H1 (cell line): ENCODE data around the gene PPP2R5B. TPM values are rescaled to one million over a fixed set of nuclear protein-coding genes. Genes with fewer than 3 reads are reported as not detected.

Experiments
- CTCF ChIA-PET: fragments of 300-600 bp; sonication (Branson Sonifier 250); formaldehyde crosslinking; loops from one replicate; lab custom pipeline; 2021; ENCODE audit not compliant: partially characterized antibody; lab: Charles Lee
- POLR2A ChIA-PET: fragments of 300-600 bp; sonication (Branson Sonifier 250); formaldehyde crosslinking; loops from one replicate; lab custom pipeline; 2021; ENCODE audit warnings: inconsistent platforms; ENCODE audit not compliant: partially characterized antibody; lab: Charles Lee
- DNase-seq, 2 experiments: peaks; one replicate each; pipeline versions ENCODE4 v3.0.0 to v3.0.0-alpha.2; 2010 to 2022; ENCODE audit warnings: low spot score in 2 of 2, low read depth in 1 of 2, mixed read lengths in 1 of 2
- FAIRE-seq: peaks from 2 replicates; lab custom pipeline; 2011; peaks lifted over from hg19 to GRCh38; lab: Jason Lieb, UNC
- H2AFZ ChIP-seq: 2 replicates; pipeline ENCODE4 v1.8.1; 2012; ENCODE audit warnings: low read length, inconsistent platforms
- H2AK5ac ChIP-seq: 2 replicates; pipeline ENCODE4 v1.6.1; 2013; ENCODE audit warnings: low read depth, low read length
- H2BK120ac ChIP-seq: replicated peaks from 2 replicates; pipeline ENCODE3; 2013; ENCODE audit warnings: low read depth, low read length, inconsistent platforms
- H2BK12ac ChIP-seq: 2 replicates; pipeline ENCODE4 v1.6.1; 2013; ENCODE audit warnings: low read depth, low read length
- H2BK15ac ChIP-seq: 2 replicates; pipeline ENCODE4 v1.6.1; 2013; ENCODE audit warnings: low read length
- H2BK20ac ChIP-seq: 2 replicates; pipeline ENCODE4 v1.6.1; 2013; ENCODE audit warnings: low read length
- H2BK5ac ChIP-seq: 2 replicates; pipeline ENCODE4 v1.6.1; 2013; ENCODE audit warnings: low read depth, low read length
- H3K14ac ChIP-seq: 2 replicates; pipeline ENCODE4 v1.6.1; 2013; ENCODE audit warnings: inconsistent platforms; ENCODE audit not compliant: insufficient read length
- H3K18ac ChIP-seq: 2 replicates; pipeline ENCODE4 v1.6.1; 2013; ENCODE audit warnings: low read length; ENCODE audit errors: extremely low read depth
- H3K23ac ChIP-seq: 2 replicates; pipeline ENCODE4 v1.6.1; 2013; ENCODE audit warnings: inconsistent platforms; ENCODE audit not compliant: insufficient read length
- H3K23me2 ChIP-seq: 2 replicates; pipeline ENCODE4 v1.6.1; 2013; ENCODE audit warnings: low read depth, low read length
- H3K27ac ChIP-seq: 2 replicates; pipeline ENCODE4 v1.6.1; 2011; ENCODE audit warnings: low read depth, low read length, inconsistent platforms
- H3K27me3 ChIP-seq, 4 experiments: replicated peaks in 1 of 4; 1 replicate in 1 of 4; 2 replicates in 3 of 4; pipeline versions ENCODE4 v1.6.1 to v1.8.1; 2011 to 2013; ENCODE audit warnings: low read length in 3 of 4, mild to moderate bottlenecking in 3 of 4, inconsistent platforms in 2 of 4, mixed read lengths in 2 of 4, moderate library complexity in 1 of 4; ENCODE audit not compliant: control insufficient read depth in 3 of 4, insufficient read depth in 3 of 4; ENCODE audit errors: extremely low read depth in 1 of 4
- H3K36me3 ChIP-seq, 4 experiments: 2 replicates each; pipeline versions ENCODE4 v1.6.1 to v1.8.1; 2011 to 2013; ENCODE audit warnings: mild to moderate bottlenecking in 4 of 4, low read length in 3 of 4, moderate library complexity in 2 of 4, control low read depth in 1 of 4, inconsistent platforms in 1 of 4; ENCODE audit not compliant: insufficient read depth in 4 of 4, control insufficient read depth in 2 of 4
- H3K4ac ChIP-seq: replicated peaks from 2 replicates; pipeline ENCODE3; 2013; ENCODE audit warnings: low read length, low read depth, mixed read lengths, inconsistent platforms; ENCODE audit not compliant: insufficient read length
- H3K4me1 ChIP-seq, 4 experiments: replicated peaks in 1 of 4; 1 replicate in 1 of 4; 2 replicates in 3 of 4; pipeline versions ENCODE4 v1.6.1 to v1.8.1; 2011 to 2013; ENCODE audit warnings: low read length in 3 of 4, inconsistent platforms in 2 of 4, mixed read lengths in 1 of 4; ENCODE audit not compliant: insufficient read depth in 4 of 4, control insufficient read depth in 3 of 4
- H3K4me2 ChIP-seq, 2 experiments: 2 replicates each; pipeline versions ENCODE4 v1.6.1 to v1.8.1; 2011 to 2013; ENCODE audit warnings: low read depth in 2 of 2, low read length in 2 of 2, control low read depth in 1 of 2, inconsistent platforms in 1 of 2, mild to moderate bottlenecking in 1 of 2; ENCODE audit not compliant: insufficient read depth in 1 of 2
- H3K4me3 ChIP-seq, 4 experiments: fragments of 200-600, 300-600 bp in 1 of 4; sonication (generic), shearing (Covaris generic), sonication (Bioruptor Twin) in 1 of 4; 2 replicates each; pipeline versions ENCODE4 v1.5.1 to v1.8.1; 2011 to 2016; ENCODE audit warnings: low read length in 4 of 4, low read depth in 3 of 4, control low read depth in 2 of 4, inconsistent platforms in 2 of 4, mild to moderate bottlenecking in 2 of 4, mixed read lengths in 1 of 4, moderate library complexity in 1 of 4; ENCODE audit not compliant: insufficient read depth in 2 of 4; ENCODE audit errors: extremely low read depth in 1 of 4
- H3K56ac ChIP-seq: replicated peaks from 2 replicates; pipeline ENCODE3; 2013; ENCODE audit warnings: low read depth, mild to moderate bottlenecking, mixed read lengths, low read length, inconsistent platforms; ENCODE audit not compliant: insufficient read length
- H3K79me1 ChIP-seq: 2 replicates; pipeline ENCODE4 v1.6.1; 2013; ENCODE audit warnings: low read depth, low read length, control low read depth
- H3K79me2 ChIP-seq, 2 experiments: 2 replicates each; pipeline versions ENCODE4 v1.6.1 to v1.8.1; 2012 to 2013; ENCODE audit warnings: low read length in 2 of 2, mild to moderate bottlenecking in 2 of 2, inconsistent platforms in 1 of 2; ENCODE audit not compliant: insufficient read depth in 2 of 2, control insufficient read depth in 1 of 2
- H3K9ac ChIP-seq, 4 experiments: replicated peaks in 1 of 4; 1 replicate in 1 of 4; 2 replicates in 3 of 4; pipeline versions ENCODE4 v1.6.1 to v1.8.1; 2011 to 2013; ENCODE audit warnings: low read depth in 3 of 4, low read length in 3 of 4, control low read depth in 2 of 4, mild to moderate bottlenecking in 2 of 4, moderate library complexity in 2 of 4, inconsistent platforms in 1 of 4; ENCODE audit errors: extremely low read depth in 1 of 4
- H3K9me3 ChIP-seq, 2 experiments: 2 replicates each; pipeline versions ENCODE4 v1.6.1 to v1.8.1; 2012 to 2013; ENCODE audit warnings: mild to moderate bottlenecking in 2 of 2, moderate library complexity in 2 of 2, control low read depth in 1 of 2, inconsistent platforms in 1 of 2, low read depth in 1 of 2, low read length in 1 of 2, mixed read lengths in 1 of 2; ENCODE audit not compliant: insufficient read depth in 2 of 2
- H4K20me1 ChIP-seq, 2 experiments: replicated peaks in 1 of 2; 2 replicates each; pipeline versions ENCODE3 to v1.8.1; 2011 to 2013; ENCODE audit warnings: inconsistent platforms in 2 of 2, low read length in 2 of 2, mild to moderate bottlenecking in 1 of 2; ENCODE audit not compliant: insufficient read depth in 2 of 2, control insufficient read depth in 1 of 2
- H4K5ac ChIP-seq: 2 replicates; pipeline ENCODE4 v1.6.1; 2013; ENCODE audit warnings: low read length, low read depth, mixed read lengths, inconsistent platforms; ENCODE audit not compliant: insufficient read length
- H4K8ac ChIP-seq: 2 replicates; pipeline ENCODE4 v1.8.0; 2013; ENCODE audit warnings: mild to moderate bottlenecking, moderate library complexity, low read length, inconsistent platforms; ENCODE audit not compliant: insufficient read depth; ENCODE audit errors: extremely low read depth
- H4K91ac ChIP-seq: replicated peaks from 2 replicates; pipeline ENCODE3; 2013; ENCODE audit warnings: low read length, mixed read lengths, inconsistent platforms; ENCODE audit not compliant: insufficient read length
- KDM4A ChIP-seq: IDR thresholded peaks from one replicate; pipeline ENCODE4 v1.7.1; 2012; ENCODE audit warnings: low read depth, mild to moderate bottlenecking, moderate library complexity, low read length, inconsistent platforms; ENCODE audit not compliant: severe bottlenecking
- SP4 ChIP-seq: IDR thresholded peaks from 2 replicates; pipeline ENCODE4 v1.6.1; 2012; ENCODE audit warnings: low read length, inconsistent platforms
- TBP ChIP-seq: IDR thresholded peaks from 2 replicates; pipeline ENCODE4 v1.6.1; 2011; ENCODE audit warnings: low read depth, low read length, improper control_type of control experiment
- TEAD4 ChIP-seq: IDR thresholded peaks from 2 replicates; pipeline ENCODE4 v1.6.1; 2012; ENCODE audit warnings: low read depth, low read length, inconsistent platforms, mixed read lengths
- WGBS, 2 experiments: shearing (Covaris generic) in 1 of 2; methylation state at CpG; one replicate each; pipeline versions ENCODE4 v1.1.6 to v1.1.7; 2013 to 2015; ENCODE audit warnings: low lambda C conversion rate in 2 of 2, mixed read lengths in 2 of 2, inconsistent platforms in 1 of 2, low coverage in 1 of 2, missing lambda C conversion rate in 1 of 2; ENCODE audit not compliant: insufficient replicate concordance in 2 of 2, insufficient coverage in 1 of 2, insufficient read length in 1 of 2; ENCODE audit errors: extremely low coverage in 1 of 2, missing lambda C conversion rate in 1 of 2; 5-methylcytosine and 5-hydroxymethylcytosine counted together
- polyA plus RNA-seq, 7 experiments: library from polyadenylated mRNA; depleted of rRNA in 3 of 7; stranded (reverse) in 5 of 7; unstranded in 2 of 7; fragments of >200 nt in 5 of 7; fragments of 200-250 nt in 2 of 7; gene quantifications; 1 replicate in 5 of 7; 2 replicates in 1 of 7; 4 replicates in 1 of 7; pipeline versions ENCODE4 v1.2.1 to v1.2.3, GENCODE V29; 2011 to 2013; ENCODE audit warnings: missing spikeins in 2 of 7, mixed read lengths in 2 of 7
- total RNA-seq: library from RNA; stranded (reverse); fragmentation: NEBNext Ultra II Directional; extraction: Animal tissue kit (Norgen Biotek cat#: 25700); gene quantifications from 2 replicates; pipeline ENCODE4 v1.2.1, GENCODE V29; 2021

Gene PPP2R5B
- total and polyA plus RNA-seq, 2 of the 8 experiments (the other 6 are each of a cell fraction or from before 2014, with no cell fraction given), result 4.9 to 5.1 TPM

DNA sequence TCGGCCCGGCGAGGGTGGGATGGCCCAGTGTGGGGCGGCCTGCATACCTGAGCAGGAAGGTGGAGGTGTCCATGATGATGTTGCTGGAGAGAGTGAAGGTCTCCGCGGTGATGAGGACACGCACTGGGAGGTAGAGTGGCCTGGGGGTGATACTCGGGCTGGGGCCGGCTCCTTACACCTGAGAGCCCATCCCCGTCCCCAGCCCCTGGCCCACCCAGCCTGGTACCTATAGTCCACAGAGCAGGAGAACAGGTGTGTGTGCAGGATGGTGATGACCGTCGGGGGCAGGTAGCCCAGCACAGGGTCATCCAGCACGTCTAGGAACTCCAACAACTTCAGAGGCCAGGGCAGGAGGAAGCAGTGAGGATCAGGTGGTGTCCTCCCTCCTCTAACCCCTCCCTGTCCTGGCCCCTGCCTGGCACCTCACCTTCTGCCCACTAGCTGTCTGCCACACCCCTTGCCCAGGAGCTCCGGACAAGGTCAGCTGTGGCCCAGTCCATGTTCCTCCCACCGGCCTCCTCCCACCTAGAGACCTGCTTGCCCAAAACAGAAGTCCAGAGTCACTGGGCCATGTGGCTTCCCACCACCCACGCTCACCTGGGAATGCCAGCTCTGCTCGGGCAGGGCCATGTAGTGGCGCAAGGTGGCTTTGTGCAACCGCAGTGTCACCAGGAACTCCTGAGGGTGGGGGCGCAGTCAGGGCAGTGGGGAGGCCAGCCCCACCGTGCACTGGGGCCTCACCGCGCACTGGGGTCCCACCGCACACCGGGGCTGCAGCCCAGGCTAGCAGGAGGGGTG, 18.8 kb upstream of the PPP2R5B start:
- H2BK15ac ChIP-seq, result no peak overlapping the region
- H4K91ac ChIP-seq, result no peak overlapping the region
- no peak overlapping the region for H2BK12ac ChIP-seq
- H3K9ac ChIP-seq, result no peak overlapping the region
- POLR2A ChIA-PET, result interaction anchor here (1.3 kb wide), 1 partner anchor 206 kb away, joined by 3 read pairs; the partner anchor contains the start of gene TM7SF2
- H3K4me2 ChIP-seq, result no peak overlapping the region
- no peaks in the 10 kb centered on the region for H3K79me2 ChIP-seq
- H3K14ac ChIP-seq, result no peak overlapping the region
- H3K4me3 ChIP-seq, result no peak overlapping the region
- no peak overlapping the region for H2BK5ac ChIP-seq
- H3K56ac ChIP-seq, result no peak overlapping the region
- CTCF ChIA-PET, result interaction anchor here (2.9 kb wide), 1 partner anchor 18 kb away, joined by 10 read pairs; no protein-coding TSS in a partner anchor
- no peak overlapping the region for H3K18ac ChIP-seq
- H4K20me1 ChIP-seq, result peaks cover under 1 to 5% of the 10 kb centered on the region in 2 experiments
- no peak overlapping the region for H3K4ac ChIP-seq
- no peak overlapping the region for H4K8ac ChIP-seq
- H3K27me3 ChIP-seq, result no peaks in the 10 kb centered on the region
- H2AFZ ChIP-seq, result no peak overlapping the region
- H3K36me3 ChIP-seq, result peaks cover 0 to 26% (median 12%) of the 10 kb centered on the region in 4 experiments; a peak in 5 of 8 replicates
- no peaks in the 10 kb centered on the region for H3K79me1 ChIP-seq
- H3K23ac ChIP-seq, result no peak overlapping the region
- H4K5ac ChIP-seq, result no peak overlapping the region
- H3K27ac ChIP-seq, result no peak overlapping the region
- H2BK20ac ChIP-seq, result no peak overlapping the region
- H3K9me3 ChIP-seq, result no peaks in the 10 kb centered on the region
- 95% methylated on average over 25 of the region's 25 CpGs; no CpG with 5 or more reads in 1 of the 2 experiments for WGBS, 2 experiments
- FAIRE-seq (no peak), DNase-seq (no peak)
- no peak overlapping the region for H2BK120ac ChIP-seq
- no peaks in the 10 kb centered on the region for H3K23me2 ChIP-seq
- H2AK5ac ChIP-seq, result no peak overlapping the region
- no peaks in the 10 kb centered on the region for H3K4me1 ChIP-seq
- TF ChIP-seq SP4, result no peak
- TF ChIP-seq TEAD4, result no peak
- no peak for TF ChIP-seq KDM4A
- TF ChIP-seq TBP, result no peak
